ENCODE measurements around the gene RPS6KA2. TPM values are rescaled to one million over a fixed set of nuclear protein-coding genes. Genes with fewer than 3 reads are reported as not detected.
A peak's percentile ranks its signal among the peaks of the same experiment; 100 is the strongest.

Gene RPS6KA2
- total RNA-seq, 3 donors from 2014 or later, result 8.6 to 21.3 (median 18.7) TPM

- Histone ChIP-seq H3K36me3 (ENCODE audit: low read depth) (no peaks in the 10 kb centered on the region), H3K4me1 (ENCODE audit: low read depth) (peaks cover 6% of the 10 kb centered on the region), H3K4me3 (no peak overlapping the region), H3K9me3 (no peaks in the 10 kb centered on the region)
- ATAC-seq (peak; percentile 18), DNase-seq (no peak)
- no peak for TF ChIP-seq CTCF (IDR thresholded peaks at IDR 0.05)
- intact Hi-C loops (cut with DNase I, micrococcal nuclease), result no loop called here
These were observed 38.2 kb downstream of the RPS6KA2 start for GRCh38 chr6:166588691-166589336.

- Histone ChIP-seq H3K36me3 (ENCODE audit: low read depth) (no peaks in the 10 kb centered on the region), H3K4me3 (no peak overlapping the region), H3K9me3 (no peaks in the 10 kb centered on the region), H3K4me1 (ENCODE audit: low read depth) (peaks cover 6% of the 10 kb centered on the region)
- intact Hi-C loops (cut with DNase I, micrococcal nuclease), result no loop called here
- no peak for TF ChIP-seq CTCF (IDR thresholded peaks at IDR 0.05)
- ATAC-seq (peak; percentile 55), DNase-seq (no peak)
These were observed 39.2 kb downstream of the RPS6KA2 start for GRCh38 chr6:166587631-166588413.

GRCh38 chr6:166586424-166587156 lies 40.5 kb downstream of the RPS6KA2 start, which contains the start of gene RAMACL:
Gene RAMACL (minus strand): TSS chr6:166586678. CDS start chr6:166586477, 201 bp downstream.
- H3K4me3 ChIP-seq, result no peak within 1 kb of the TSS
- intact Hi-C loops (cut with DNase I, micrococcal nuclease), result no loop called here
- TF ChIP-seq CTCF (IDR thresholded peaks at IDR 0.05), result no peak
- peak; percentile 86 for ATAC-seq
- peaks cover 6% of the 10 kb centered on the region for H3K4me1 ChIP-seq (ENCODE audit: low read depth)
- no peaks in the 10 kb centered on the region for H3K9me3 ChIP-seq
- DNase-seq, result peak in 1 of 3 donors; percentile 42
- no peaks in the 10 kb centered on the region for H3K36me3 ChIP-seq (ENCODE audit: low read depth)

- H3K4me3 ChIP-seq, result no peak overlapping the region
- intact Hi-C loops (cut with DNase I, micrococcal nuclease), result no loop called here
- H3K9me3 ChIP-seq, result no peaks in the 10 kb centered on the region
- H3K36me3 ChIP-seq (ENCODE audit: low read depth), result no peaks in the 10 kb centered on the region
- peaks cover 6% of the 10 kb centered on the region for H3K4me1 ChIP-seq (ENCODE audit: low read depth)
- TF ChIP-seq CTCF (IDR thresholded peaks at IDR 0.05), result no peak
- DNase-seq, result no peak
- no peak for ATAC-seq
These were observed 42.1 kb downstream of the RPS6KA2 start for GRCh38 chr6:166584853-166585429.

GRCh38 chr6:166584155-166584554 lies 42.9 kb downstream of the RPS6KA2 start:
- TF ChIP-seq CTCF (IDR thresholded peaks at IDR 0.05), result no peak
- Histone ChIP-seq H3K36me3 (ENCODE audit: low read depth) (no peaks in the 10 kb centered on the region), H3K4me1 (ENCODE audit: low read depth) (peaks cover 4% of the 10 kb centered on the region), H3K4me3 (no peak overlapping the region), H3K9me3 (no peaks in the 10 kb centered on the region)
- no peak for DNase-seq
- ATAC-seq, result no peak
- intact Hi-C loops (cut with DNase I, micrococcal nuclease), result no loop called here

All from mucosa of descending colon (tissue), 3 donors.